GM06990 (cell line): ENCODE measurements around the gene GCNT4.

ENCODE experiments used
- DNase-seq: peaks from one replicate; pipeline ENCODE4 v3.0.0-alpha.2; 2011; ENCODE audit not compliant: insufficient read length; ENCODE audit errors: extremely low read depth
- H3K27me3 ChIP-seq: replicated peaks from 2 replicates; pipeline ENCODE4 v1.6.0; 2011; ENCODE audit warnings: low read length; ENCODE audit not compliant: control insufficient read depth, insufficient read depth
- H3K36me3 ChIP-seq: 2 replicates; pipeline ENCODE4 v1.5.1; 2011; ENCODE audit warnings: low read length; ENCODE audit not compliant: control insufficient read depth, insufficient read depth
- H3K4me3 ChIP-seq: replicated peaks from 2 replicates; pipeline ENCODE4 v1.5.1; 2011; ENCODE audit warnings: low read depth, mild to moderate bottlenecking, control low read depth, low read length
- TF ChIP-seq, protein P1 (sequence below): IDR thresholded peaks from 2 replicates; pipeline ENCODE4 v1.5.1; 2011; ENCODE audit warnings: low read length, control low read depth, mild to moderate bottlenecking, inconsistent platforms; ENCODE audit not compliant: insufficient read depth, poor library complexity, severe bottlenecking

Gene GCNT4

DNA sequence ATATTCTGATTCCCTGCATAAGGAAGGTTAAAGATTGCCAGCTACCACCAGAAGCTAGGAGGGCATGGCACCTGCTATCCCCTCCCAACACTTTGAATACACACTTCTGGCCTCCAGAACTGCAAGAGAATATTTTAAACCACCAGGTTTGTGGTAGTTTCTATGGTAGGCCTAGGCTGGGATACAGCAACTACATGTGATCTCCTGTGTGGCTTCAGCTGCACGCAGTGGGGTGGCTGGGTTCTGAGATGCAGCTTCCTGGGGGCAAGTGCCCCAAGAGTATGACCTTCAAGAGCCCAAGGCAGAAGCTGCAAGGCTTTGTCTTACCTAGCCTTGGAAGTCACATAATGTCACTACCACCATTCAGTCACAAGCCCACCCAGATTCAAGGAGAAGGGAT is 39.6 kb downstream of the GCNT4 start:
- Histone ChIP-seq H3K4me3 (no peak overlapping the region), H3K36me3 (no peaks in the 10 kb centered on the region), H3K27me3 (no peaks in the 10 kb centered on the region; the same call in 1 of the 2 replicates)
- TF ChIP-seq, protein P1, sequence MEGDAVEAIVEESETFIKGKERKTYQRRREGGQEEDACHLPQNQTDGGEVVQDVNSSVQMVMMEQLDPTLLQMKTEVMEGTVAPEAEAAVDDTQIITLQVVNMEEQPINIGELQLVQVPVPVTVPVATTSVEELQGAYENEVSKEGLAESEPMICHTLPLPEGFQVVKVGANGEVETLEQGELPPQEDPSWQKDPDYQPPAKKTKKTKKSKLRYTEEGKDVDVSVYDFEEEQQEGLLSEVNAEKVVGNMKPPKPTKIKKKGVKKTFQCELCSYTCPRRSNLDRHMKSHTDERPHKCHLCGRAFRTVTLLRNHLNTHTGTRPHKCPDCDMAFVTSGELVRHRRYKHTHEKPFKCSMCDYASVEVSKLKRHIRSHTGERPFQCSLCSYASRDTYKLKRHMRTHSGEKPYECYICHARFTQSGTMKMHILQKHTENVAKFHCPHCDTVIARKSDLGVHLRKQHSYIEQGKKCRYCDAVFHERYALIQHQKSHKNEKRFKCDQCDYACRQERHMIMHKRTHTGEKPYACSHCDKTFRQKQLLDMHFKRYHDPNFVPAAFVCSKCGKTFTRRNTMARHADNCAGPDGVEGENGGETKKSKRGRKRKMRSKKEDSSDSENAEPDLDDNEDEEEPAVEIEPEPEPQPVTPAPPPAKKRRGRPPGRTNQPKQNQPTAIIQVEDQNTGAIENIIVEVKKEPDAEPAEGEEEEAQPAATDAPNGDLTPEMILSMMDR, result no peak
- no peak for DNase-seq

DNA sequence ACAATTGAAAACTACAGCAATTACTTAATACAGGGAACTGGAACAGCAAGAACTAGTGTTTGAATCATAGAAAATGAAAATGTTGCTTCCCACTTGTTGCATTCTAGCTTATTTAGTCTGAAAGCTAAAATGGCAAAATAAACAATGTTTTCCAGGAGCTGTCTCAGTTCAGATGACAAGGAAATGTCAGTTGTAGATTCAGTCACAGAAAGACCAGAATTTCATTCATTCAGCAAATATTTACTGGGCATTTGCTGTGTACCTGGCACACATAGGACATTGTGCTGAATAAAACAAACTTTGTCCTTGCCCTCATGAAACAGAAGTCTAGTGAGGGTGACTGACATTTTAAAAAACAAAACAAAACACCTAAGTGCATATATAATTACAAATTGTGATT is 41.5 kb downstream of the GCNT4 start:
- H3K36me3 ChIP-seq, result no peaks in the 10 kb centered on the region
- no peak for DNase-seq
- TF ChIP-seq, protein P1, result no peak
- no peak overlapping the region for H3K4me3 ChIP-seq
- H3K27me3 ChIP-seq, result no peaks in the 10 kb centered on the region

DNA sequence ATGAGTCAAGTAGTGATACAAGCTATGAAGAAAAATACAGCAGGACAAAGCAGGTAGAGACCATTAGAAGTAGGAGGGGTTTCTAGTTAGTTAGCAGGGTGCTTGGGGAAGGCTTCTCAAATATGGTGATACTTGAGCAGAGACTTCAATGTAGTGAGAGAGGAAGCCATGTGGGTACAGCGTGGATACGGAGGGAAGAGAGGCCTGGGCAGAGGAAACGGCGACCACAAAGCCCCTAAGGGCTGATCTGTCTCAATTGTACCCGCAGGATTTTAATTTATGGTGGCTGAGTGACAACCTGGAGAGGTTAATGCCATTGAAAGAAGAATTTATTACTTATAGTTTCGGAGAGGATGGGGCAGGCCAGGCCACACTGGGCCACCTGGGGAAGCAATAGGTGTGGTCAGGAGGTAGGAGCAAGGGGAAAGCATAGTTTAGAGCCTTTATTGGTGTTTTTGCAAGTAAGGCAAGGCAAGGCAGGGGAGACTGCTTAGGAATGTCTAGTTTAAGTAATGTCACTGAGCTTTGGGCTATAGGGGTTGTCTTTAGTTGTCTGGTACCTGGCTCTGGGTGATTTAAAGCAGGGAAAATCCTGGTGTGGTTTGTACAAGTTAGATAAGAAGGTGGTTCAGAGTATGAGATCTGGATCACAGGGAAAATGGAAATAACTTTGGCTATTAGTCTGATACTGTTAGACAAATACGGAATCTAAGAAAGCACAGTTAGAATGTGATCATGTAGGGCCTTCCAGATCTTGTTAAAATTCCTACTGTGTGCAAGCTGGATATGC is 42.6 kb downstream of the GCNT4 start:
- TF ChIP-seq, protein P1, result no peak
- no peak for DNase-seq
- H3K27me3 ChIP-seq, result no peaks in the 10 kb centered on the region

DNA sequence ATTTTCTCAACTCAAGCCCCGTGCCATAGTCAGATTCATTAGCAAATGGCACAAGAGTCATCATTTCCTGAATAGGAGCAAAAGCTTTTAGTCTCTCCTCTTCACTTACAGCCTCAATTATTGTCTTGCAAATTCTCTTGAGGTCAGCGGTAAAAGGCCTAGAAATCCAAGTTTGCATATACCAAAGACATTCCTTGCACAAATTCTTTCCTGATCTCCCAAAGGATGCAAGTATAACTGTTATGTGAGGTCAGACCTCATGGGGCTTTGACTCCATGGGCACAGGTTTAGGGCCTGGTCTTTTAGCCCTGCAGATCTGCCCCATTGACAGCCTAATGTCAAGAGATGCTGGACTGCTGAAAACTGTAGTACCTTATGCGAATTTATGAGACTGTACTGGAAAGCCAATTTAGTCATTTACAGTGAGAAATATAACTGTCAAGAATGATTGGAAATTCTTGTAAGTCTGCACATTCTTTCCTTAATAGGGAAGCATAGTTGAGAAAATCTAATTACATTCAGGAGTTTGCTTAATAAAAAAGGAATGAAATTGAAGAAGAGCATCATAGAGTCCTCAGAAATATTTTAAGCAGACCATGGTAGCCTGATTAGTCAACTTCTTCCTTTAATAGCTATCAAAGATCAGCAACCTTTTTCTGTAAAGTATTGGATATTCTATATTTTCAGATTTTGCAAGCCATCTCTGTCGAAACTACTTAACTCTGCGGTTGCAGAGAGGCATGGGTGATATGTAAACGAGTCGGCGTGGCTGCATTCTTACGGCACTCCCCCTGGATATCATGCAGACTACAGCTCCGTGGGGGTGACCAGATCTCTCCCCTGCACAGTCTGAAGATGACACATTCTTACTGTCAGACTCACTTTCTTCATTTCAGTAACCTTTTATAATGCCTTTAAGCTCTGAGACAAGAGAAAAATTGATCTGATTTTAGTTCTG is 45.2 kb downstream of the GCNT4 start:
- TF ChIP-seq, protein P1, result no peak
- H3K36me3 ChIP-seq, result no peaks in the 10 kb centered on the region
- no peaks in the 10 kb centered on the region for H3K27me3 ChIP-seq
- no peak overlapping the region for H3K4me3 ChIP-seq
- DNase-seq, result no peak

More for the DNA sequence above, 42.6 kb downstream of the GCNT4 start:
- Histone ChIP-seq H3K4me3 (no peak overlapping the region), H3K36me3 (no peaks in the 10 kb centered on the region)

DNA sequence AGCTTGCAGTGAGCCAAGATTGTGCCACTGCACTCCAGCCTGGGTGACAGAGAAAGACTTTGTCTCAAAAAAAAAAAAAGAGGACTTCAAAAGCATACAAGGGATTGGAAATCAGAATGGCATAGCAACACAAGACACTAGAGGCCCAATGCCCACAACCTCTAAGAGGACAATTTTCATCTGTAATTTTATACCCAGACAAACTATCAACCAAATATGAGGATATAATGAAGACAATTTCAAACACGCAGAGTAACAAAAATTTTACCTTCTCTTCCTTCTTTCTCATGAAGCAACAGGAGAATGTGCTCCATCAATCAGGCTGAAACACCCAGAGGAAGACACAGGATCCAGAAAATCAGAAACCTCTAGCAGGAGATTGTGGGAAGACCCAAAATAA is 46.8 kb downstream of the GCNT4 start:
- Histone ChIP-seq H3K4me3 (no peak overlapping the region), H3K36me3 (no peaks in the 10 kb centered on the region), H3K27me3 (no peaks in the 10 kb centered on the region)
- TF ChIP-seq, protein P1, result no peak
- DNase-seq, result no peak
